GM21360 (cell line): ENCODE data around the gene ZCCHC10.
A peak's percentile ranks its signal among the peaks of the same experiment; 100 is the strongest.

ENCODE experiments used
- ATAC-seq: cut with Tn5 transposase; IDR thresholded peaks from one replicate; pipeline ENCODE4 v1.9.1; 2021; ENCODE audit warnings: mild to moderate bottlenecking, moderate library complexity; ENCODE audit not compliant: unreplicated experiment

The ZCCHC10 gene

DNA sequence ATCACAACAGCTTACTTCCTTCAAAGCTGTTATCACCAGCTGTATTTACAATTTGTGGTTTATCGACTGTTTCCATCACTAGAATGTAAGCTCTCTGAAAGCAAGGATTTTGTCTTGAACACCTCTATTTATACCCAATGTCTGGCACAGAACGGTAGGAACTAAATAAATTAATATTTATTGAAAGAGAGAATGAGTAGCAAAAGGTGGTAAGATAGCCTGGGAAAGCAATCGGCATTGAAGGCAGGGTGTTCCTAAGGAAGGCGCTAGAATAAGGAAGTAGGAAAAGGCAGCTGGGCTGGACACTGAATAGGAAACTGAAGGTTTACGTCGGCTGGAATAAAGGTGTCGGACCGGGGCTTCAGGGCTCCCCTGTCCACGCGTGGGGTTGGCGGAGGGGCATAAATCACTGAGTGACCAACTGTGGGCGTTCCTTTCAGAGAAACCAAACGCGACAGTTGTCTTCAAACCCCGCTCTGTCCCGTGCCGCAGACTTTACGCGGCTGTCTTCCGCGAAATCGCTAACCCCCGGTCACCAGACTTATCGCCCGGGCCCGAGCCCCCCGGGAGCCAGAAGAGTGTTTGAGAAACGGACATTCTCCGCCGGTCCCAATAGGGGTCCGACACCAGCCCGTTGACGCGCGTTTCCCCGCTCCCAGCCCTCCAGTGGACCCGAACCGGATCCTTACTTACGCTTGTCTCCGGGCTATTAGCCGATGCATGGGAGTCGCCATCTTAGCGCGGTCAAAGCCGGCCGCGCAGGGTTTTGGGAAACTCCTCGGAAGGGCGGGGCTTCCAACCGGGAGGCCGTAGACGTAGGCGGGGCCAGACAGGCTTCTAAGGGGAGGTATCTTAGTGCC is at the start of gene ZCCHC10:
TSS of gene ZCCHC10 (minus strand) at position 746 of the 860 bp plus-strand sequence. CDS start at position 734, 12 bp downstream.
- peak; percentile 93 for ATAC-seq

DNA sequence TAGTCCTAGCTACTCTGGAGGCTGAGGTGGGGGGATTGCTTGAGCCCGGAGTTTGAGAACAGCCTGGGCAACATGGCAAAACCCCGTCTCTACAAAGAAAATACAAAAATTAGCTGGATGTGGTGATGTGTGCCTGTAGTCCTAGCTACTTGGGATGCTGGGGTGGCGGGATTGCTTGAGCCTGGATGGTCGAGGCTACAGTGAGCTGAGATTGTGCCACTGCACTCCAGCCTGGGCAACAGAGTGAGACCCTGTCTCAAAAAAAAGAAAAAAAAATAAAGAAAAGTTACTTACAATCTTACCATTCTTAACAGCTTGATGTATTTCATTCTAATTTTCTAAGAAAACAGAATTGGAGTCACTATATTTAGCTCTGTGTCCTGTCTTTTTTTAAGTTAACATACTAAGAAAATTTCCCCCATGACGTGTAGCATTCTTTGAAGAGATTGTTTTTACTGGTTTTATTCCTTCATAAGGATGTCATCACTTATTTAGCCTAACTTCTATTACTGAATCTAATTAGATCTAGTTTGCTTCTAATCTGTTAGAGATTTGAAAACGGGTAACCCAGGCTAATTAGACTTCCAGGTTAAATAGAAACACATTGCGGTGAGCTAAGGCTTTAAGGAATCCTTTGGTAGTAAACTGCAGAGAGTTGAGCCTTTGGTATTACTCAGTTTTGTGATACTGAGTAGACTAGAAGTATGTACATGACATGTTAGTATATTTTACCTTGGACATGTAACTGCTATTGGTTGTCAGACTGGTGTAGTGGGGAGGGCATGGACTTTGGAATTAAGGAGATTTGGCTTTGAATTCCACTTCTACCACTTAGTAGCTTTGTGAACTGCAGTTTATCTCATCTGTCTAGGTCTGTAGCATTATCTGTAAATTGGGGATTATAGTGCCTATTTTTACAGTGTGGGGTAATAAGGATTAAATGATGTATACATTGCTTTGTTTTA is 49.5 kb upstream of the ZCCHC10 start:
- no peak for ATAC-seq

DNA sequence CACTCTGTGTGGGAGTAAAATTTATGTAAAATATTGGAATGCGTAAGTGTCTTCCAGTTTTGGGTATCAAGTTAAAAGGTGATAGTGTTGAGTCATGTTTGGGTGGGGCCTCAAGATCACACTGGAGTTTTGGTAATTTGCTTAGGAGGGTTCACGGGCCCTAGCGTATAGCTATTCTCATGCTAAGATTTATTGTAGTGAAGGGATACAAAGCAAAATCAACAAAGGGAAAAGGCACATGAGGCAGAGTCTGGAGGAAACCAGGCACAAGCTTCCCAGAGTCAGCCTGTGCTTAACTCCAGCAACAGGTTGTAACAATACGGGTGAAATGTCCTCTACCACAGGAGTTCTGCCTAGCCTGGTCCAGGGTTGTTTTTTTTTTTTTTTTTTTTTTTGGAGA is 45.7 kb upstream of the ZCCHC10 start:
- no peak for ATAC-seq

DNA sequence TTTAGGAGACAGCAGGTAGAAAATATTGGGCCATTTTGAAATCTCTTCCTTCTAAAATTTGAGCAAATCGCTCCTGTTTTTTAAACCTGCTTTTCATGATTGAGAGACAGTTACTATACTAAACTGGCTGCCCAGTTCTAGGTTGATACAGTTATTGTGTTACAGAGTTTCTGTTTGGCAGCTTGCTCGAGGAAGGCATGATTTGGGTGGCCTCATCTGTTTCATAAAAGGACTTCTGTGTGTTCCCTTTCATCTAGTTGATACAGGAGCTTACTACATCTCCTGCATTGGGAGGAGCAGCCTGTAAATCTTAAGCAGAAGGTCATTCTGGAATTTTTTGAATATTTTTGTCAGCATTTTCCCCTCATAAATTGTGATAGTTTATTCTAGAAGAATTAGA is 39.7 kb upstream of the ZCCHC10 start:
- ATAC-seq, result no peak

DNA sequence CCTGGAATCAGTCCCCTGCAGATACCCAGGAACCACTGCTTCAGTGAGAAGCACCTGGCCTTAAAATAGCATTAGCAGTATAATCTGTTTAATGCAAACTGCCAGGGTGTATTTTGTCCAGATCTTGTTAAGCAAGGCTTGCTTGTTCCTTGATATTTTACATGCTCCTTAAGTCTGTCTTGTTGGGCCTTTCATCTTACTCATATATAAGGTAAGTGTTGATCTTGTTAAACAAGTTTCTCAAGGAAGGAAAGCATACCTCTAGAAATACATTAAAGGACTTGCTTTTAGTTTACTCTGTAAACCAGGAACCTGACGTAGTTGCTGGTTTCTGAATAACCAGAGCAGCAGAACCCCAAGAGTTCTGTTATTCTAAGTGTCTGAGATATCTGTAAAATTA is 39.1 kb upstream of the ZCCHC10 start:
- no peak for ATAC-seq

DNA sequence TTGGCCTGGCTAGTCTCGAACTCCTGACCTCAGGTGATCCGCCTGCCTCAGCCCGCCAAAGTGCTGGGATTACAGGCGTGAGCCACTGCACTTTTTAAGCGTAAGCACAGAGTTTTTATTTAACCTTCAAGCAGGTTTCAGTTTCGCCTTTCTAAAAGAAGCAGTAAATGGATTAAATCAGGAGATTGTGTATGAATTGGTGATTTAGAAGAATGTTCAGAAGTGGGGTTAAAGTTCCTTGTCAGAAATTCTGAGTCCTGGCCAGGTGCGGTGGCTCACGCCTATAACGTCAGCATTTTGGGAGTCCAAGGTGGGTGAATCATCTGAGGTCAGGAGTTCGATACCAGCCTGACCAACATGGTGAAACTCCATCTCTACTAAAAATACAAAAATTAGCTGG is 37.6 kb upstream of the ZCCHC10 start:
- no peak for ATAC-seq

DNA sequence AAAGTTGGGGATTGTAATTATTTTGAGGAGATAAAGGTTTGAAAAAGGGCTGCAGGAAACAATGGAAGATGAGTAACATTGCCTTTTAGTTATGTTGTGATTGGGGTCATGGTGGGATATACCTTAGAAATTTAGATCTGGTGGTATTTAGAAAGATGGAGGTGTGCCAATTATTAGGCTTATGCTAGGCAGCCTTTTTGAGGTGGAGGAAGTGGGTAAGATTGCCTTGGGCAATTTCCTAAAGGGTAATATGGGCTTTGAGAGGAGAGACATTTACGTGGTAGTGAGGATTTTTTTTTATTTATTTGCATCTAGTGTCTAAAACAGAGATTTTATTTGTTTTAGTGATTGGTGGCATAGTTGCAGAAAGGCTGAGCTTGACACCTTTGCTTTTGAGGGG is 35.9 kb upstream of the ZCCHC10 start:
- ATAC-seq, result no peak

DNA sequence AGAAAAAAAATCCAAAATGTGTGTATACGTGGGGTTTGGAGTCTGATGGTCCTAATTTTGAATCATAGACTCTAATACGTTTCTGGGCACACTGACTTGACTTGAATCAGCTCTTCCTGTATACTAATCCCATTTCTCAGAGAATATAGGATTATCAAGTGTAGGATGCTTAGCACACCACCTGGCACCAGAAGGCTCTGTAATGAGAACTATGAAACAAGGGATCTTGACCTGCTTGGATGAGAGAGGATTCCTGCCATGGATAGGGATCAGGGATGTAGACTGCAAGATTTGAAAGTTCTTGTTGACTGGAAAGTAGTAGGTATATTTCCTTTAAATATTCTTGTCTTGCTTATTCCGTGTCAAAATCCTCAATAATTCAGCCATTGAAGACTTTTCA is 33.3 kb upstream of the ZCCHC10 start:
- ATAC-seq, result no peak

DNA sequence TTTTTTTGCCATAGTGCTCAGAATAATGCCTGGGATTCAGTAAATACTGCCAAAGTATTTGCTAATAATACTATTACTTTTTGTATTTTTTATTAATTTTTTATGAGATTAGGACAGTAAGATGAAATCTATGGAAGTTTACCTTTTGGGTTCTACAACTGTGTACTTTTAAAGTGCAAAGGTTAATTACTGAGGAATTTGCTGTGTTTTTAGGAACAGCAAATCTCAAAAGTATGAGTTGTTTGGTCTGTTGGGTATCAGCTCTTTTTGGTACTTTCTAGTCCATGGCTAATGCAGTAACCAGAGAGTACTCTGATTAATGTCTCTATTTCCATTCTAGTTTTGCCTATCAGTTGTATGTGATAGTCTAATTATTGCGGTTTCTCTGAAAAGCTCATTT is 30.5 kb upstream of the ZCCHC10 start:
- no peak for ATAC-seq

DNA sequence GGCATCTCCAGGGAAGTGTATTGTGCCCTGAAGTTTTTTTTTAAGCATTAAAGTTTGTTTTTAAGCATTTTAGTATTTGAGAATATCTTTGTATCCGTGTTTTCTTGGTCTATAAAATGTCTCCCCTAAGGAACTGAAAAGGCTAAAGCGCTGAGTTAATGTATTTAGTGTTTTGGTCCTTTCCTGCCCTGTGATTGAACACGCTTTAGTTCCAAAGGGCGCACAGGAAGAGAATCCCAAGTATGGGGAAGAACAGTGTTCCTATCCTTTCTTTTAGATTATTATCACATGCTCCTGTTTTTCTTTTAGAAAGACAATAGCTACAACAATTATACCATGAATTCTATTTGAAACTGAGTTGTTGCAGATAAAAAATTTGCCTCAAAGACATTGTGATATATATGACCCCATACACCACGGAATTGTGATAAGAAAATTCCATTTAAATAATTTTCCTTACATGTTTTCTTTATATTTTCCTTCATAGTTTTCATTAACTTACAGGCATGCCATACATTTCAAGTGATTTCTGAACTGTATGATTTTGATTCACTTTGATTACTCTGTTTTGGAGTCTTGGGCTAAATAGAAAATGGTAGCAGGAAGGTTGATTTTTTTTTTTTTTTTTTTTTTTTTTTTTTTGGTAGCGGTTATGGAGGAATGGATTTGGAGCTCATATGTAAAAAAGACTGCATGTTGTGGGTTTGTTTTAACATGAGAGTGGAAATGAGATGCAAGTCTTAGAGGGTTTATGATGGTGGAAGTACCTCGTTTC is 28.5 kb upstream of the ZCCHC10 start:
- ATAC-seq, result no peak

DNA sequence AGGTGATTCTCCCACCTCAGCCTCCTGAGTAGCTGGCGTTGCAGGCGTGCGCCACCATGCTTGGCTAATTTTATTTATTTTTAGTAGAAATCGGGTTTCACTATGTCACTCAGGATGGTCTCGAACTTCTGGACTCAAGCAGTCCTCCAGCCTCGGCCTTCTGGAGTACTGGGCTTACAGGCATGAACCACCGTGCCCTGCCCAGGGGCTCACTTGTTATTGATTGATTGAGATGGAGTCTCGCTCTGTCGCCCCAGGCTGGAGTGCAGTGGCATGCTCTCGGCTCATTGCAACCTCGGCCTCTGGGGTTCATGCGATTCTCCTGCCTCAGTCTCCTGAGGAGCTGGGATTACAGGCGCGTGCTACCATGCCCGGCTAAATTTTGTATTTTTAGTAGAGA is 27.1 kb upstream of the ZCCHC10 start:
- ATAC-seq, result no peak

DNA sequence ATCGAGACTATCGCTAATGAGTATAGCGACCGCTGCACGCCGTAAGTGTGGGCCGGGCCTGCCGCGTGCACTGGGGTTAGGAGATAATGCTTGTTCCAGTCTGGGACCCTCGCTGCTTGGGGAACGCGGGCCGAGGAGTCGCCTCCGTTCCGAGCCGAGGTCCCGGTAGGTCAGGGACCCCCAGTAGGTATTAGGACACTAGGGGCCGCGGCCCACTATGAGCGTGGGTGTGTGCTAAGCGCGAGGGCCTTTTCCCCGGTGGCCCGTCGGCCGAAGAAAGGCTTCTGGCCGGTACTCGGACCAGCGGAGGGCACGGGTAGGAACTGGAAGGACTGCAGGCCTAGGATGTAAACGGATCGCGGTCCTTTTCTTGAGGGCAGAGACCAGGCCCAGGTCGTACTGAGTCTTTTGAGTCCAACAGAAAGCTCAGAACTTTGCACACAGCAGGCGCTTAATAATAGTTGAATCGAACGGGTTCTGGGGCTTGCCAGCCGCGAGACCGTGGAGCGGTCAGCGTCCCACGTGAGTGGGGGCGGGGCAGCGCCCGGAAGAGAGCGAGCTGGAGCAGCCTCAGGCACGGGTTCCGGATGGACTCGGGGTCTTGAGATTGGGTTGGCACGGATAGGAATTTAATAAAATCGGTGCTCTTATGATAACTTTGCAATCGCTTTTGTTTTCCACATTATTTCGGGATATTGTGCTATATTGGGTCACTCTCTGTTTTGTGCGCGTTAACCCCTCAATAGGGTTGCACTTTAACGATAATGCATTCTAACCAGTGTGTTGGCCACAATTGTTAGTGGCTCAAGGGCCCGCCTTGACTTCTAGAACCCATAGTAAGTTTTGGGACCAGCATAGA is 26.2 kb upstream of the ZCCHC10 start:
- peak; percentile 34 for ATAC-seq

DNA sequence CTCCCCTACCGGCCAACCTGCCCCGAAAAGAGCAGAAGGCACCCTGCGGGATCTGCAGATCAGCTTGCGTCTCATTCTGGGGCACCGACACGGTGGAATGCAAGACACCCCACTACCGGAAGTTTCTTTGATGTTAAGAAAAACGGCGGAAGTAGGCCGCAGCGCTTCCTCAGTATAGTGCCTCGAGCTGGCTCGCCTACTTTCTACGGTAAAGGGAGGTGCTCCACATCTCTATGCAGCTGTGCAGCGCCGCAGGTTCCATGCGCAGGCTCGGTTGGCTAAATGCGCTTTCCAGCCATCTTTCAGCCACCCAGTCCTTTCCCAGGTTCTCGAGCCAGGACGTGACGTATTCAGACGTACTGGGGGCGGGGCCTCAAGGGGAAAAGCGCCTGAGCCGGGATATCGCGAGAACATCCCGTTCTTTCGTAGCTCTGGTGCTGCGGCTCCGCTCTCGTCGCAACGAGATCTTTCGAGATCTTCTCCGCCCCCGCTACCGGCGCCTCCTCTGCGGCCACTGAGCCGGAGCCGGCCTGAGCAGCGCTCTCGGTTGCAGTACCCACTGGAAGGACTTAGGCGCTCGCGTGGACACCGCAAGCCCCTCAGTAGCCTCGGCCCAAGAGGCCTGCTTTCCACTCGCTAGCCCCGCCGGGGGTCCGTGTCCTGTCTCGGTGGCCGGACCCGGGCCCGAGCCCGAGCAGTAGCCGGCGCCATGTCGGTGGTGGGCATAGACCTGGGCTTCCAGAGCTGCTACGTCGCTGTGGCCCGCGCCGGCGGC is 25.4 kb upstream of the ZCCHC10 start, which contains the start of gene HSPA4:
TSS of gene HSPA4 (plus strand) at position 472 of the 775 bp plus-strand sequence. CDS start at position 710, 238 bp downstream.
- ATAC-seq, result peak; percentile 76

DNA sequence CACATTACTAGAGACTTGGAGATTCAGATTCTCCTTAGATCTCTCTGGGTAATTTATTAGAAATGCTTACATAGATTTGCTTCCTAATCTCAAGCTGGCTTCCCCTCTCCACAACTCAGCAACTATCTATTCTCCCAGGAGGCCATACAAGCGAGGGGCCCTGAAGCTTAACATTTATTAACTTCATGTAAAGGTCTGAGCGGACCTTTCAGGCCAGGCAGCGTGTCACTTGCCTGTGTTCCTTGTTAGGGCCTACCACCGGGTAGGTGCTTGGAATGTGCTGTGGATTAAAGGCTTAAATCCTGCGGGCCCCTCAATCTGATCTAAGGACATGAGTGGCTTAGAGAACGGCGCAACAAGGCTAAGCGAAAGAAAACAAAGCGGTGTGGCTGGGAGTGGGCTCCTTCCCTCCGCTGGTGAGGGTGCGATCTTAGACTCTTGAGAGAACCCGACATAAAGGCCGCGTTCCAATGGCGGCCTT is 24.8 kb upstream of the ZCCHC10 start:
- no peak for ATAC-seq

DNA sequence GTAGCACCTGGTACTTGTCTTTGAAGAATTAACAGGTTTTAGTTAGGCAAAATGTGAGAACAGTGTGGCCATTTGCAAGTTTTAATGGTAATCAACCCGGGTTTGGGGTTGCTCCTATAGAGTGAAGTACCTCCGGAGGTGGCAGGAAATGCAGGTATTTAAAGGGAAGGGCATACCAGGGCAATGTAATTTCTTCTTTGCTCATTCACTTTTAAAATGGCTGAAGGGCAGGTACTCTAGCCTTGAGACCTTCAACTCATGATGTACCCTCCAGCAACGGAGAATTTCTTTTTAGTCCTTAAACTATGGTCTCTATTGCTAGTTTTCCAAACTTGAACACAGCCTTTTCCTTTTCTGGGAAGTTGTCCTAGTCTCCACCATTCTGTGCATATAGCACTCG is 24.2 kb upstream of the ZCCHC10 start:
- ATAC-seq, result no peak

DNA sequence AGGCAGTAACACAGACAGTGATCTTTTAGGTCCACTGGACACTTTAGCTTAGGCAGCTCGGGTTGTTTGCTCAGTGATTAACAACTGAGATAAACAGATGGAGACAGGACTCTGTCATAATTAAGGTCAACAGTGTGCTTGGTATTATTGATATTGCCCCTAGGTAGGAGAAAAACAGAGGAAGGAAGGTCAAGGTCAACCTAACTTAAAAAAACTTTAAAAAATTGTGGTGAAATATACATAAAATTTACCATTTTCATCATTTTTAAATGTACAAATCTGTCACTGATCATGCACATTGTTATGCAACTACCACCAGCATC is 23.3 kb upstream of the ZCCHC10 start:
- no peak for ATAC-seq

DNA sequence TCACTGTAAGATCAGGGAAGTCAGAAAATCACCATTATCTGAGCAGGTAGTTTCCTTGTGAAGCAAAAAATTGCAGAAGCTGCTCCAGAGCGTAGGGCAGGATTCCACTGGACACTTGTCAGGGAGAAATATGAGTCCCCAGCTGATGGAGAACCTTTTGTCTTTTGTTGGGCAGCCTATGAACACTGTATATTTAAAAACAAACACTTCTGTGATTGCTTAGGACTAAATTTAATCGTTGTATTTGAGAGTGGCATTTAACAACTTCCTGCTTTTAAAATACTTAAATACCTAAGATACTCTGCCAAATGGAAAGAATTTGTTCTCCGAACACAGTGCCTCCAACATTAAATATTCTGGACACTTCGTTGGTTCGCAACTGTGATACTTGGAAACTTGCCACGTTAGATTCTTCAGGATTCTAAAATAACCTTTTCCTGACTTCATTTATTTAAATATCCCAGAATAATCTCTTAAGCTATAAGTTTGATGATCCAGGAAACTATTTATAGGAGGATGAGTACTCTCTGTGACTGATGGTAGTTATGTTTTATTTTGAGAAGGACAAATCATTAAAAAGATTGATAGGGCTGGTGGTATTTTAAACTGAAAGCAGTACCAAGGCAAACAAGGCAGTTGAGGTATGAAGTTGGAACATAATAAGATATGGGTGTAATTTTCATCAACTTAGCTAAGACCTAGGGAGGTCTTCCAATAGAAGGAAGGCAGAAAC is 22.8 kb upstream of the ZCCHC10 start:
- ATAC-seq, result no peak

DNA sequence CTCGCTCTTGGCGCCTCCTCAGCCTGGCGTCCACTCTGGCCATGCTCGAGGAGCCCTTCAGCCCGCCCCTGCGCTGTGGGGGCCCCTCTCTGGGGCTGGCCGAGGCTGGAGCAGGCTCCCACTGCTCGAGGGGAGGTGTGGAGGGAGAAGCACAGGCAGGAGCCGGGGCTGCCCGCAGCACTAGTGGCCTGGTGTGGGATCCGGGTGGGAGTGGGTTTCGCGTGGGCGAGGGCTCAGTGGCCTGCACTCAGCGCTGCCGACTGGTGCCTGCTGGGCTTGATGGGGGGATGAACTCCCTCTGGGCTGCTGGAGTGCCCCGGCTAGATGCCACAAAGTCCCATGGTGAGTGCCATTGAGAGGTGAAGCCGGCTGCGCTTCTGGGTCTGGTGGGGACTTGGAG is 21.1 kb upstream of the ZCCHC10 start:
- ATAC-seq, result no peak
